H9 (cell line): Measurements from ENCODE around the gene GP1BB. TPM values are rescaled to one million over a fixed set of nuclear protein-coding genes. Genes with fewer than 3 reads are reported as not detected.

Experiments
- DNase-seq: peaks from one replicate; pipeline ENCODE4 v3.0.0-alpha.2; 2017
- H2AFZ ChIP-seq: one replicate; pipeline ENCODE4 v1.6.1; 2013; ENCODE audit warnings: mild to moderate bottlenecking, low read length, control low read depth, moderate library complexity
- H2AK5ac ChIP-seq: 2 replicates; pipeline ENCODE4 v1.6.1; 2013; ENCODE audit warnings: low read length, control low read depth, mixed read lengths; ENCODE audit not compliant: insufficient read length
- H2BK120ac ChIP-seq: one replicate; pipeline ENCODE4 v1.6.1; 2013; ENCODE audit warnings: low read depth, mild to moderate bottlenecking, low read length, control low read depth, inconsistent platforms; ENCODE audit not compliant: poor library complexity, severe bottlenecking
- H2BK12ac ChIP-seq: 2 replicates; pipeline ENCODE4 v1.6.1; 2013; ENCODE audit warnings: low read length, control low read depth, mixed read lengths, low read depth; ENCODE audit not compliant: insufficient read length
- H2BK15ac ChIP-seq: 2 replicates; pipeline ENCODE4 v1.6.1; 2013; ENCODE audit warnings: low read depth, low read length, control low read depth
- H2BK20ac ChIP-seq: one replicate; pipeline ENCODE4 v1.6.1; 2013; ENCODE audit warnings: low read depth, mild to moderate bottlenecking, low read length, control low read depth, inconsistent platforms; ENCODE audit not compliant: poor library complexity, severe bottlenecking
- H2BK5ac ChIP-seq: 2 replicates; pipeline ENCODE4 v1.6.1; 2013; ENCODE audit warnings: low read length, control low read depth, mixed read lengths; ENCODE audit not compliant: insufficient read length
- H3K14ac ChIP-seq: 2 replicates; pipeline ENCODE4 v1.6.1; 2013; ENCODE audit warnings: low read length, control low read depth; ENCODE audit not compliant: insufficient read depth
- H3K18ac ChIP-seq: 2 replicates; pipeline ENCODE4 v1.6.1; 2013; ENCODE audit warnings: low read depth, mild to moderate bottlenecking, mixed read lengths, low read length, control low read depth; ENCODE audit not compliant: insufficient read length
- H3K23ac ChIP-seq: 2 replicates; pipeline ENCODE4 v1.6.1; 2013; ENCODE audit warnings: low read length, control low read depth, mixed read lengths, low read depth; ENCODE audit not compliant: insufficient read length
- H3K23me2 ChIP-seq: 2 replicates; pipeline ENCODE4 v1.6.1; 2013; ENCODE audit warnings: low read depth, mild to moderate bottlenecking, mixed read lengths, low read length, control low read depth; ENCODE audit not compliant: insufficient read length, poor library complexity, severe bottlenecking
- H3K27ac ChIP-seq: 2 replicates; pipeline ENCODE4 v1.5.1; 2013; ENCODE audit warnings: low read length, control low read depth, mixed read lengths, low read depth; ENCODE audit not compliant: insufficient read length
- H3K27me3 ChIP-seq: 2 replicates; pipeline ENCODE4 v1.6.1; 2013; ENCODE audit warnings: low read length, control low read depth, inconsistent platforms; ENCODE audit not compliant: insufficient read depth
- H3K4ac ChIP-seq: 2 replicates; pipeline ENCODE4 v1.6.1; 2013; ENCODE audit warnings: low read depth, mild to moderate bottlenecking, control low read depth, inconsistent platforms, low read length, moderate library complexity
- H3K4me1 ChIP-seq: 2 replicates; pipeline ENCODE4 v1.6.1; 2013; ENCODE audit warnings: low read length, control low read depth, inconsistent platforms; ENCODE audit not compliant: insufficient read depth
- H3K4me2 ChIP-seq: 2 replicates; pipeline ENCODE4 v1.6.1; 2013; ENCODE audit warnings: low read length, control low read depth, mixed read lengths; ENCODE audit not compliant: insufficient read length, insufficient read depth
- H3K56ac ChIP-seq: 2 replicates; pipeline ENCODE4 v1.6.1; 2013; ENCODE audit warnings: low read depth, mild to moderate bottlenecking, mixed read lengths, low read length, control low read depth; ENCODE audit not compliant: insufficient read length
- H3K79me1 ChIP-seq: 2 replicates; pipeline ENCODE4 v1.6.1; 2013; ENCODE audit warnings: low read depth, mild to moderate bottlenecking, moderate library complexity, low read length, control low read depth, inconsistent platforms; ENCODE audit not compliant: insufficient read depth, poor library complexity, severe bottlenecking
- H3K79me2 ChIP-seq: 2 replicates; pipeline ENCODE4 v1.6.1; 2013; ENCODE audit warnings: low read length, control low read depth, inconsistent platforms; ENCODE audit not compliant: insufficient read depth
- H3K9ac ChIP-seq: 2 replicates; pipeline ENCODE4 v1.6.1; 2013; ENCODE audit warnings: low read length, control low read depth, mixed read lengths; ENCODE audit not compliant: insufficient read length; ENCODE audit errors: extremely low read depth
- H3K9me3 ChIP-seq: one replicate; pipeline ENCODE4 v1.6.1; 2013; ENCODE audit warnings: low read depth, low read length, inconsistent platforms; ENCODE audit not compliant: control insufficient read depth
- H3T11ph ChIP-seq: one replicate; pipeline ENCODE4 v1.6.1; 2013; ENCODE audit warnings: mild to moderate bottlenecking, low read length, control low read depth, inconsistent platforms
- H4K20me1 ChIP-seq: one replicate; pipeline ENCODE4 v1.6.1; 2013; ENCODE audit not compliant: control insufficient read depth, insufficient read length, insufficient read depth
- H4K5ac ChIP-seq: 2 replicates; pipeline ENCODE4 v1.6.1; 2013; ENCODE audit warnings: low read depth, mild to moderate bottlenecking, mixed read lengths, low read length, control low read depth; ENCODE audit not compliant: insufficient read length
- H4K8ac ChIP-seq: replicated peaks from 2 replicates; pipeline ENCODE4 v1.6.1; 2013; ENCODE audit warnings: low read length, control low read depth, mixed read lengths, low read depth; ENCODE audit not compliant: insufficient read length
- H4K91ac ChIP-seq: 2 replicates; pipeline ENCODE4 v1.6.1; 2013; ENCODE audit warnings: low read depth, mild to moderate bottlenecking, moderate library complexity, mixed read lengths, low read length, control low read depth; ENCODE audit not compliant: insufficient read length
- H3K27ac Mint-ChIP-seq, 3 experiments: 2 replicates in 2 of 3; 3 replicates in 1 of 3; pipeline ENCODE4 v1.8.0; 2020 to 2021; ENCODE audit warnings: mixed read lengths in 3 of 3, mild to moderate bottlenecking in 1 of 3, moderate library complexity in 1 of 3
- H3K27me3 Mint-ChIP-seq: 2 replicates; pipeline ENCODE4 v1.8.0; 2021; ENCODE audit warnings: low read depth, mild to moderate bottlenecking, moderate library complexity, mixed read lengths
- H3K36me3 Mint-ChIP-seq, 3 experiments: 2 replicates in 2 of 3; 3 replicates in 1 of 3; pipeline ENCODE4 v1.8.0; 2020 to 2021; ENCODE audit warnings: low read depth in 3 of 3, mixed read lengths in 3 of 3; ENCODE audit not compliant: insufficient read depth in 1 of 3
- H3K4me1 Mint-ChIP-seq, 2 experiments: 2 replicates each; pipeline ENCODE4 v1.8.0; 2020; ENCODE audit warnings: mixed read lengths in 2 of 2
- H3K4me3 Mint-ChIP-seq, 2 experiments: 2 replicates in 1 of 2; 3 replicates in 1 of 2; pipeline ENCODE4 v1.8.0; 2020 to 2021; ENCODE audit warnings: mild to moderate bottlenecking in 2 of 2, mixed read lengths in 2 of 2, moderate library complexity in 1 of 2
- H3K9me3 Mint-ChIP-seq, 2 experiments: 2 replicates in 1 of 2; 3 replicates in 1 of 2; pipeline ENCODE4 v1.8.0; 2020; ENCODE audit warnings: mild to moderate bottlenecking in 2 of 2, mixed read lengths in 2 of 2, moderate library complexity in 1 of 2
- WGBS: extraction: QIAGEN DNeasy Blood & Tissue Kit; methylation state at CpG from one replicate; pipeline ENCODE4 v1.1.7; 2013; ENCODE audit warnings: missing lambda C conversion rate, low lambda C conversion rate, mixed read lengths; ENCODE audit not compliant: insufficient read length; ENCODE audit errors: extremely low coverage; 5-methylcytosine and 5-hydroxymethylcytosine counted together
- total RNA-seq: library from RNA; stranded (reverse); gene quantifications from 2 replicates; pipeline ENCODE4 v1.2.1, GENCODE V29; 2021
- TF ChIP-seq, protein P1 (sequence below): fragments of 200-600 bp; sonication (generic); conservative IDR thresholded peaks from 3 replicates; pipeline ENCODE4 v1.8.0; 2021; ENCODE audit warnings: antibody characterized with exemption, mild to moderate bottlenecking

GP1BB gene
- total RNA-seq, 1 experiment from 2014 or later = 3.4 TPM

DNA sequence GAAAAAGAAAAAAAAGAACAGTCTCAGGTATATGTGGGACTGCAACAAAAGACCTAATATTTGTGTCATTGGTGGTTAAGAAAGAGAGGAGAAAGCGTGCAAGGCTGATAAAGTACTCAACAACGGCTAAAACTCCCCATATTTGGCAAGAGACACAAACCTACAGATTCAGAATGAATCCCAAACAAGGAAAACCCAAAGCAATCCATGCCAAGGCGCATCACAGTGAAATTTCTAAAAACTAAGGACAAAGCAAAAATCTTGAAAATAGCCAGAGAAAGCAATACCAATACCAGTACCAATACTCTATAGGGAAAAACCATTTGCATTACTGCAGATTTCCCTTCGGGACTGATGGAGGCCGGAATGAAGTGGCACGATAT lies 41.5 kb upstream of the GP1BB start:
- Histone ChIP-seq H3K14ac (no peak overlapping the region), H3K9ac (no peak overlapping the region), H2BK120ac (no peak overlapping the region), H3K23me2 (no peaks in the 10 kb centered on the region), H4K5ac (no peak overlapping the region), H2BK5ac (no peak overlapping the region), H3K18ac (no peak overlapping the region), H2BK12ac (no peak overlapping the region), H2BK20ac (no peak overlapping the region), H3K79me1 (no peaks in the 10 kb centered on the region), H3K9me3 (no peaks in the 10 kb centered on the region), H3K4me1 (peaks cover 2% of the 10 kb centered on the region; the same call in 1 of the 2 replicates), H3K4me2 (no peak overlapping the region), H3K23ac (no peak overlapping the region), H3K27me3 (no peaks in the 10 kb centered on the region), H4K20me1 (no peaks in the 10 kb centered on the region), H3K27ac (no peak overlapping the region), H4K8ac (no peak overlapping the region), H2AK5ac (no peak overlapping the region), H3T11ph (no peak overlapping the region), H2AFZ (no peak overlapping the region), H3K56ac (no peak overlapping the region), H2BK15ac (no peak overlapping the region), H3K79me2 (no peaks in the 10 kb centered on the region), H3K4ac (no peak overlapping the region), H4K91ac (no peak overlapping the region)
- Mint-ChIP-seq H3K36me3 (no peaks in the 10 kb centered on the region; a peak in 2 of 7 replicates), H3K9me3 (peaks cover 10 to 14% of the 10 kb centered on the region in 2 experiments; a peak in 4 of 5 replicates), H3K4me3 (no peak overlapping the region), H3K27ac (no peak overlapping the region), H3K27me3 (peaks cover 13% of the 10 kb centered on the region), H3K4me1 (peaks cover 6 to 12% of the 10 kb centered on the region in 2 experiments)
- TF ChIP-seq, protein P1, sequence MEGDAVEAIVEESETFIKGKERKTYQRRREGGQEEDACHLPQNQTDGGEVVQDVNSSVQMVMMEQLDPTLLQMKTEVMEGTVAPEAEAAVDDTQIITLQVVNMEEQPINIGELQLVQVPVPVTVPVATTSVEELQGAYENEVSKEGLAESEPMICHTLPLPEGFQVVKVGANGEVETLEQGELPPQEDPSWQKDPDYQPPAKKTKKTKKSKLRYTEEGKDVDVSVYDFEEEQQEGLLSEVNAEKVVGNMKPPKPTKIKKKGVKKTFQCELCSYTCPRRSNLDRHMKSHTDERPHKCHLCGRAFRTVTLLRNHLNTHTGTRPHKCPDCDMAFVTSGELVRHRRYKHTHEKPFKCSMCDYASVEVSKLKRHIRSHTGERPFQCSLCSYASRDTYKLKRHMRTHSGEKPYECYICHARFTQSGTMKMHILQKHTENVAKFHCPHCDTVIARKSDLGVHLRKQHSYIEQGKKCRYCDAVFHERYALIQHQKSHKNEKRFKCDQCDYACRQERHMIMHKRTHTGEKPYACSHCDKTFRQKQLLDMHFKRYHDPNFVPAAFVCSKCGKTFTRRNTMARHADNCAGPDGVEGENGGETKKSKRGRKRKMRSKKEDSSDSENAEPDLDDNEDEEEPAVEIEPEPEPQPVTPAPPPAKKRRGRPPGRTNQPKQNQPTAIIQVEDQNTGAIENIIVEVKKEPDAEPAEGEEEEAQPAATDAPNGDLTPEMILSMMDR = no peak
- whole genome bisulfite sequencing = no CpG with 5 or more reads among the region's 6 CpGs
- DNase-seq = no peak
